Measurements from ENCODE around the gene CFAP97.
"Not testable (repeated sequence)": the region's sequence is repeated elsewhere in the genome, so short reads cannot be mapped to it uniquely, and the experiment has no call there.

Gene CFAP97

GRCh38 chr4:185142912-185143600 is 60.7 kb downstream of the CFAP97 start, which contains the start of gene SLC25A4:
Gene SLC25A4, plus strand, starts transcription at chr4:185143266. Its CDS starts 107 bp downstream, at chr4:185143373.
- no peak for DNase-seq (ENCODE audit: low spot score)

GRCh38 chr4:185142564-185142911 is 61.3 kb downstream of the CFAP97 start:
- DNase-seq (ENCODE audit: low spot score) = no peak

- no peak for DNase-seq (ENCODE audit: low spot score)
Observed at GRCh38 chr4:185141777-185142176, 62.0 kb downstream of the CFAP97 start.

GRCh38 chr4:185139736-185140135 is 64.1 kb downstream of the CFAP97 start:
- DNase-seq (ENCODE audit: low spot score) = no peak

GRCh38 chr4:185138161-185138560 is 65.6 kb downstream of the CFAP97 start:
- DNase-seq (ENCODE audit: low spot score) = no peak

GRCh38 chr4:185137233-185137925 is 66.4 kb downstream of the CFAP97 start:
- no peak for DNase-seq (ENCODE audit: low spot score)

- peak; percentile 50 for DNase-seq (ENCODE audit: low spot score)
Observed at GRCh38 chr4:185134307-185134869, 69.4 kb downstream of the CFAP97 start.

GRCh38 chr4:185128272-185129119 is 75.3 kb downstream of the CFAP97 start:
- no peak for DNase-seq (ENCODE audit: low spot score)

GRCh38 chr4:185127021-185127925 is 76.5 kb downstream of the CFAP97 start:
- no peak for DNase-seq (ENCODE audit: low spot score)

GRCh38 chr4:185124006-185124405 is 79.8 kb downstream of the CFAP97 start:
- no peak for DNase-seq (ENCODE audit: low spot score)

- no peak for DNase-seq (ENCODE audit: low spot score)
Observed at GRCh38 chr4:185122681-185123345, 81.0 kb downstream of the CFAP97 start.

- DNase-seq (ENCODE audit: low spot score) = no peak
Observed at GRCh38 chr4:185120631-185120946, 83.2 kb downstream of the CFAP97 start.

GRCh38 chr4:185119927-185120630 is 83.7 kb downstream of the CFAP97 start:
- no peak for DNase-seq (ENCODE audit: low spot score)

- not testable (repeated sequence) for DNase-seq (ENCODE audit: low spot score)
Observed at GRCh38 chr4:185119467-185119866, 84.3 kb downstream of the CFAP97 start.

- no peak for DNase-seq (ENCODE audit: low spot score)
Observed at GRCh38 chr4:185118876-185119275, 84.9 kb downstream of the CFAP97 start.

- DNase-seq (ENCODE audit: low spot score) = no peak
Observed at GRCh38 chr4:185117300-185117934, 86.4 kb downstream of the CFAP97 start.

GRCh38 chr4:185115827-185116232 is 88.0 kb downstream of the CFAP97 start:
- DNase-seq (ENCODE audit: low spot score) = peak; percentile 59

GRCh38 chr4:185113340-185113739 is 90.5 kb downstream of the CFAP97 start:
- DNase-seq (ENCODE audit: low spot score) = no peak

- DNase-seq (ENCODE audit: low spot score) = no peak
Observed at GRCh38 chr4:185112104-185112503, 91.7 kb downstream of the CFAP97 start.

- DNase-seq (ENCODE audit: low spot score) = no peak
Observed at GRCh38 chr4:185110375-185110823, 93.4 kb downstream of the CFAP97 start.
